DMS 273 (cell line): ENCODE measurements around the gene PARN.

ENCODE experiments used
- DNase-seq: peaks from one replicate; lab custom pipeline; 2025; ENCODE audit not compliant: unreplicated experiment; lab: John Stamatoyannopoulos, UW

Gene PARN

GRCh38 chr16:14476183-14476582, 153.9 kb downstream of the PARN start:
- DNase-seq, result no peak

GRCh38 chr16:14475370-14476139, 154.5 kb downstream of the PARN start:
- no peak for DNase-seq

- no peak for DNase-seq
These were observed 156.6 kb downstream of the PARN start for GRCh38 chr16:14473488-14473887.

GRCh38 chr16:14472357-14472756, 157.7 kb downstream of the PARN start:
- no peak for DNase-seq

GRCh38 chr16:14470788-14471187, 159.3 kb downstream of the PARN start:
- no peak for DNase-seq

GRCh38 chr16:14465799-14466198, 164.3 kb downstream of the PARN start:
- DNase-seq, result no peak

GRCh38 chr16:14464796-14465195, 165.3 kb downstream of the PARN start:
- no peak for DNase-seq

- DNase-seq, result no peak
These were observed 165.9 kb downstream of the PARN start for GRCh38 chr16:14464192-14464591.

GRCh38 chr16:14462811-14463210, 167.2 kb downstream of the PARN start:
- no peak for DNase-seq

- no peak for DNase-seq
These were observed 169.3 kb downstream of the PARN start for GRCh38 chr16:14460726-14461125.

- DNase-seq, result no peak
These were observed 171.5 kb downstream of the PARN start for GRCh38 chr16:14458576-14458975.

GRCh38 chr16:14456793-14457481, 173.1 kb downstream of the PARN start:
- DNase-seq, result no peak

- DNase-seq, result no peak
These were observed 174.5 kb downstream of the PARN start for GRCh38 chr16:14455573-14455972.

- DNase-seq, result no peak
These were observed 175.7 kb downstream of the PARN start for GRCh38 chr16:14454391-14454790.

- DNase-seq, result no peak
These were observed 178.0 kb downstream of the PARN start for GRCh38 chr16:14452066-14452465.

GRCh38 chr16:14450846-14451245, 179.2 kb downstream of the PARN start:
- DNase-seq, result no peak

- no peak for DNase-seq
These were observed 180.1 kb downstream of the PARN start for GRCh38 chr16:14449790-14450480.

- no peak for DNase-seq
These were observed 180.7 kb downstream of the PARN start for GRCh38 chr16:14449334-14449733.

- DNase-seq, result no peak
These were observed 181.2 kb downstream of the PARN start for GRCh38 chr16:14448879-14449278.

- DNase-seq, result no peak
These were observed 182.3 kb downstream of the PARN start for GRCh38 chr16:14447783-14448182.

- no peak for DNase-seq
These were observed 183.3 kb downstream of the PARN start for GRCh38 chr16:14446796-14447195.
